Breast epithelium (tissue), 3 donors: Measurements from ENCODE around the gene SALL1.

ENCODE experiments used
- POLR2A ChIP-seq: fragments of 450-650 bp; IDR thresholded peaks from one replicate; pipeline ENCODE4 v1.6.1; 2016; ENCODE audit warnings: antibody characterized with exemption, mild to moderate bottlenecking, moderate library complexity
- POLR2AphosphoS5 ChIP-seq, 3 donors: sonication (generic); formaldehyde crosslinking; IDR thresholded peaks; one replicate each; pipeline ENCODE4 v1.6.1; 2017; ENCODE audit warnings: antibody characterized with exemption in 3 of 3
- TF ChIP-seq, protein P1 (sequence below), 3 donors: fragments of 450-650 bp; IDR thresholded peaks; one replicate each; pipeline ENCODE4 v1.5.1; 2016 to 2017; ENCODE audit warnings: antibody characterized with exemption in 3 of 3, mild to moderate bottlenecking in 3 of 3, moderate library complexity in 3 of 3

DNA sequence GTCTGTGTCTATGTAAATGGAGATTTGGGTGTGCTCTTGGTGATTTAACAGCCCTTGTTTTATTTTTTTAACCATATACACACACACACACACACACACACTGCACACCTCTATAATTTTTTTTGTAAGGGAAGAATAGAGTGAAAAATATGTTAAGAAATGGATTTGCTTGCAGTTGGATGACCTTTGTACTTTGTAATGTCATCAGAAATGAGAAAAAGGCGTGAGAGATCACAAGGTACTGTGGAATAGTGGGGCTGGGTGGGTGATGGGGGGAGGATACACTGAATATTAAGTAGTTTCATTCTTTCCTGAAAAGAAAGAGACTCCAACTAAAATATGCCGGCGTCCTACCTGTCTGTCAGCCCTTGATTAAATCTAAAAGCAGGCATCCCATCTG is 38.7 kb downstream of the SALL1 start:
- TF ChIP-seq, protein P1, sequence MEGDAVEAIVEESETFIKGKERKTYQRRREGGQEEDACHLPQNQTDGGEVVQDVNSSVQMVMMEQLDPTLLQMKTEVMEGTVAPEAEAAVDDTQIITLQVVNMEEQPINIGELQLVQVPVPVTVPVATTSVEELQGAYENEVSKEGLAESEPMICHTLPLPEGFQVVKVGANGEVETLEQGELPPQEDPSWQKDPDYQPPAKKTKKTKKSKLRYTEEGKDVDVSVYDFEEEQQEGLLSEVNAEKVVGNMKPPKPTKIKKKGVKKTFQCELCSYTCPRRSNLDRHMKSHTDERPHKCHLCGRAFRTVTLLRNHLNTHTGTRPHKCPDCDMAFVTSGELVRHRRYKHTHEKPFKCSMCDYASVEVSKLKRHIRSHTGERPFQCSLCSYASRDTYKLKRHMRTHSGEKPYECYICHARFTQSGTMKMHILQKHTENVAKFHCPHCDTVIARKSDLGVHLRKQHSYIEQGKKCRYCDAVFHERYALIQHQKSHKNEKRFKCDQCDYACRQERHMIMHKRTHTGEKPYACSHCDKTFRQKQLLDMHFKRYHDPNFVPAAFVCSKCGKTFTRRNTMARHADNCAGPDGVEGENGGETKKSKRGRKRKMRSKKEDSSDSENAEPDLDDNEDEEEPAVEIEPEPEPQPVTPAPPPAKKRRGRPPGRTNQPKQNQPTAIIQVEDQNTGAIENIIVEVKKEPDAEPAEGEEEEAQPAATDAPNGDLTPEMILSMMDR (IDR thresholded peaks at IDR 0.05), result no peak
- TF ChIP-seq POLR2AphosphoS5 (IDR thresholded peaks at IDR 0.05), result no peak
- no peak for TF ChIP-seq POLR2A
